HG03439 (cell line): Measurements from ENCODE around the gene SAFB2.
"Not testable (repeated sequence)": the region's sequence is repeated elsewhere in the genome, so short reads cannot be mapped to it uniquely, and the experiment has no call there.

Experiments used
- ATAC-seq: cut with Tn5 transposase; IDR thresholded peaks from one replicate; pipeline ENCODE4 v1.9.1; 2021; ENCODE audit warnings: mild to moderate bottlenecking, moderate library complexity; ENCODE audit not compliant: unreplicated experiment

Gene SAFB2

GRCh38 chr19:5608766-5609165 lies 13.8 kb downstream of the SAFB2 start:
- not testable (repeated sequence) for ATAC-seq

- no peak for ATAC-seq
Observed at GRCh38 chr19:5608291-5608690, 14.3 kb downstream of the SAFB2 start.

GRCh38 chr19:5607318-5608275 lies 15.0 kb downstream of the SAFB2 start:
- no peak for ATAC-seq

- no peak for ATAC-seq
Observed at GRCh38 chr19:5605362-5605761, 17.2 kb downstream of the SAFB2 start.

GRCh38 chr19:5603626-5604025 lies 18.9 kb downstream of the SAFB2 start:
- ATAC-seq = no peak

GRCh38 chr19:5600797-5601196 lies 21.8 kb downstream of the SAFB2 start:
- ATAC-seq = no peak

GRCh38 chr19:5595745-5596144 lies 26.8 kb downstream of the SAFB2 start:
- ATAC-seq = no peak

- ATAC-seq = no peak
Observed at GRCh38 chr19:5595129-5595528, 27.4 kb downstream of the SAFB2 start.

GRCh38 chr19:5594521-5594950 lies 28.0 kb downstream of the SAFB2 start:
- no peak for ATAC-seq

GRCh38 chr19:5593343-5594255 lies 29.0 kb downstream of the SAFB2 start:
- ATAC-seq = no peak

GRCh38 chr19:5592531-5593342 lies 29.8 kb downstream of the SAFB2 start:
- no peak for ATAC-seq

GRCh38 chr19:5591476-5591875 lies 31.1 kb downstream of the SAFB2 start:
- ATAC-seq = no peak

GRCh38 chr19:5590865-5591154 lies 31.8 kb downstream of the SAFB2 start:
- ATAC-seq = no peak

GRCh38 chr19:5590151-5590864 lies 32.3 kb downstream of the SAFB2 start:
- no peak for ATAC-seq

- ATAC-seq = no peak
Observed at GRCh38 chr19:5588906-5589676, 33.5 kb downstream of the SAFB2 start.

GRCh38 chr19:5588441-5588840 lies 34.1 kb downstream of the SAFB2 start:
- ATAC-seq = no peak

- ATAC-seq = no peak
Observed at GRCh38 chr19:5587661-5588060, 34.9 kb downstream of the SAFB2 start.

GRCh38 chr19:5587071-5587455 lies 35.5 kb downstream of the SAFB2 start:
- no peak for ATAC-seq

- no peak for ATAC-seq
Observed at GRCh38 chr19:5586300-5587070, 36.1 kb downstream of the SAFB2 start.
